ENCODE measurements around the gene FKBP1A.
"Not testable (repeated sequence)": the region's sequence is repeated elsewhere in the genome, so short reads cannot be mapped to it uniquely, and the experiment has no call there.

Gene FKBP1A

DNA sequence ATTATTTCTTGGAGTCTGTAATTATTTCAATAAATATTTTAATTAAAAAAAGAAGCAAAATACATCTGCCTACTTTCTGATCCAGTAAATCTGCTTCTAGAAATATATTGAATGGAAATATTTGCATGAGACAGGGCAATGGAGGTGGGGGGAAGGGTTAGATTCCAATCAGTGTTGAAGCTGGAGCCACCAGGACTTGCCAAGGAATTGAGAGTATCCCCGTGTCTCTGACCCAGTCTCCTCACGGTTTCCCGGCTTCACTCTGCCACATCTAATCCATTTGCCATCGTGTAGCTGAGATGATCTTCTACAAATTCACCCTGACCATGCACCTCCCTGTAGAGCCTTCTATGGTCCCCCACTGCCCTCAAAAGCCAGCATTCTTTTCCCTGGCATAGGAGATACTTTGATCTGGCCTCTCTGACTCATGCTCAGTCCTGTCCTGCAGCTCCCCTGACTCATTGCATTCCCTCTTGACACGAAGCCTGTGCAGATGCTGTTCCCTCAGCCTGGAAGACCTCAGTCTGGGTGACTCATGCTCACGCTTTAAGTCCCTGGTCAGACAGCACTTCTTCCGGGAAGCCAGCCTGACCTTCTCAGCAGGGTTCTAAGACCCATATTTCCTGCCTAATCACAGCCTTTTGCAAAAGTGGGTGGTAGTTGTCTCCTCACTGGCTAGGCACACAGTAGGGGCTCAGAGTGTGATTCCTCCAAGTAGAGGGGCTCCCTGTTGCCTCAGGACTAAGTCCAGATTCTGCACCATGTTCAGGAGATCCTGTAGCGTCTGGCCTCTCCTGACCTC lies 23.0 kb upstream of the FKBP1A start:
- DNase-seq: no peak

DNA sequence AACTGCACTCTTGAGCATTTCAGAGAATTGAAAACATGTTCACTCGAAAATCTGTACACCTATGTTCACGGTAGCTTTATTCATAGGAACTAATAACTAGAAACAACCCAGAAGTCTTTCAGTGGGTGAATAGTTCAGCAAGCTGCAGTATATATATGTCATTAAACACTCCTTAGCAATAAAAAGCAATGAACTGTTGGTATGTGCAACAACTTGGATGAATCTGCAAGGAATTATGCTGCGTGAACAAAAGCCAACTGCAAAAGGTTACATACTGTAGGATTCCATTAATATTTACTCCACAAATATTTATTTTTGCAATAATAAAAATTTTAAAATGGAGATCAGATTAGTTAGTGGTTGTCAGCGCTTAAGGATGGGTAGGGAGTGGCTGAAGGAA lies 22.1 kb upstream of the FKBP1A start:
- no peak for DNase-seq

DNA sequence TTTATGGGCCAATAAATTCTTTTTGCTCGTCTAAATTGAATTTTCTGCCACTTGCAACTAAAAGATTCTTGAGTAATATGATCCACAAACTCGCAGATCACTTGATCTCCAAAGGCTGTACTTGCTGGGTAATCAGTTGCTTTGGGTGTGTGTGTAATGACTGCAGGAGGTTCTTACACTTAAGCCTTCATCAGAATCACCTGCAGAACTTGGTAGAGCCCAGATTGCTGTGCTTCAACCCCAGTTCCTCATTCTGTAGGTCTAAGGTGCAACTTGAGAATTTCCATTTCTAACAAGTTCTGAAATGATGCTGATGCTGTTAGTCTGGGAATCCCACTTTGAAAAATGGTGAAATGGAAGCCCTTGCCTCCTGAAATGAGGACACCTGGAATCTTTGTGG lies 12.9 kb upstream of the FKBP1A start:
- no peak for DNase-seq

DNA sequence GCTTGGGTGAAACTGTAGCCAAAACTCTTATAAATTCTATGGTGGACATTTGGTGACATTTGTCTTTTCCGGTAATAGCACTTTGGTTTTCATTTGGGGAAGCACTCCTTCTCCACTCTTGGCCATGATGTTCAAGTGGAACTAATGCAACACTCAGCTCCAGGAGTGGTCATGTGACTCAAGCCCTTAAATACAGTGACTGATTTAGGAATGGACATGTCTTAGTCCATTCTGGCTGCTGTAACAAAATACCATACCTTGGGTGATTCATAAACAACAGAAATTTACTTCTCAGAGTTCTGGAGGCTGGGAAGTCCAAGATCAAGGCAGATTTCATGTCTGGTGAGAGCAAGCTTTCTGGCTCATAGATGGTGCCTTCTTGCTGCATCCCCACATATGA lies 10.8 kb upstream of the FKBP1A start:
- DNase-seq: no peak

DNA sequence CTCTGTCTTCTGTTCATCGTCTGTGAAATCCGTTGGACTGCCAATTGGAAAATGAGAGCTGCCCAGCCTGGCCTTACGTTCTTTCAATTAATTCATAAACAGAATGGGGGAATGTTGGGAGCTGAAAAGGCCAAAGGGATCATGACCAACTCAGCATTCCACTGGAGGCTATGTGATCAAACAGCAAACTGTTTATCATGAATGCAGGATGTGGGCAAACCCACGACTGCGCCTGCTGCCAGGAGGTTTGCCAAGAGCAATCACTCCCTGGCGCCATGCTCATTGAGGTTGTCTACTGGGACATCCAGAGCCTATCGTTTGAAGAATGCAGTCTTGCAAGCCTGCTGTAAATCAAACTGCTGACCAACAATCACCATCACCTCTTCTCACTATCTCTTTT lies 9.3 kb upstream of the FKBP1A start:
- DNase-seq: no peak

DNA sequence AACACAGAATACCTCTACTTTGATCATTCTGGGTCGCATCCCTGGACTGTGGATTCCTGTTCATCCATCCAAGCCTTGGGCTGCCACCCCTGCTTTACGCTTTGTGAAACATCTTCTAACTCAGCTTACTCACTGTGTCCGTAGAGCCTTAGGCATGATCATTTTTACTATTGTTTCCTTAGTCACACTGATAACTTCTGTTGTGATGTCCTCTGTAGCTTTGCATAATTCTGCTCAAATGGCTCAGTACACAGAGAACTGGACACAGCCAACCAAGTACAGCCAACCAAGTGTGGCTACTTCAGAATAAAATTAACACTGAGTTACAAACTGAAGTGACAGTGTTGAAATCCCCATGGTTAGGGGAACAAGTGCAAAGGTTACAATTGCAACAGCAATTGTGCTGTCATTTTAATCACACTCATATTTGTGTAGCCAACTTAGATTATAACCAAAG lies 8.6 kb upstream of the FKBP1A start:
- DNase-seq: no peak

DNA sequence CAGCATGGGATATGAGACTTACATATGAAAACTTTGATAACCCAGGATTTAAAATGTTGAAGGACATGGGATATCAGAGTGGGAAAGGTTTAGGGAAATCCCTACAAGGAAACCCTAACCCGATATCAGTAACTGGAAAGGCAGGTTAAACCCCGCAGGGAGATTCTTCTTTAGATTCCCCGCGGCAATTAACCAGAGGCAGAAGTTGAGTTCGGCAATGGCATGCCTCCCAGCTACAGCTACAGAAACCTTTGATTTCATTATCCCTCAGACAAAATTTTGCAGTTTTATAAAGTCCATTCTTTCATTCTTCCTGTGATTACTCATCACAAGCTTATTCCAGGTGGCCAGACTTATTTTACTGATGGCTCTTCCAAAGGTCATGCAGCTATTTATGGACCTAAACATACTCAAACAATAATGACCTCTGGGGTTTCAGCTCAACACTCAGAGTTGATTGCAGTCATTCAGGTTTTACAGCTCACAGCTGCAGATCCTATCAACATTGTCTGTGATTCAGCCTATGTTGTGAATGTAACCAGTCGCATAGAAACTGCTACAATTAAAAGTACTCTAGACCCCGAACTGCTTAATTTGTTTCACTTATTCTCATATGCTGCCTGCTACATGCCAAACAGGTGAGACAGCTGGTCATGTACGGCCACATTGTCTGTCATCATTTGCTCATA lies 7.0 kb upstream of the FKBP1A start:
- DNase-seq: not testable (repeated sequence)

DNA sequence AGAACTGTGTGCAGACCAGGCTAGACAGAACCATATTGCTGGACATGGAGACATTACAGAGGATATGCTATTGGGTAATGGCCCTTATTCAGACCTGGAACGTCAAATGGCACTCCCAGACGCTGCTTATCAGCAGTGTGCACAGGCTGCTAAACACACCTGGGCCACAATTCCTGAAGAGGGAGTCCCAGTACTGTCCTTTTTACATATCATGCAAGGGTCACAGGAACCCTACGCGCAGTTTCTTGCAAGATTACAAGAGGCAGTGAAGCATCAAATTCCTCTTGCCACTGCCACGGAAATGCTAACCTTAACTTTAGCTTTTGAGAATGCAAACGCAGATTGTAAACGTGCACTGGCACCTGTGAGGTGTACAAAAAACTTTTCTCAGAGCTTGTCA lies 5.3 kb upstream of the FKBP1A start:
- not testable (repeated sequence) for DNase-seq

DNA sequence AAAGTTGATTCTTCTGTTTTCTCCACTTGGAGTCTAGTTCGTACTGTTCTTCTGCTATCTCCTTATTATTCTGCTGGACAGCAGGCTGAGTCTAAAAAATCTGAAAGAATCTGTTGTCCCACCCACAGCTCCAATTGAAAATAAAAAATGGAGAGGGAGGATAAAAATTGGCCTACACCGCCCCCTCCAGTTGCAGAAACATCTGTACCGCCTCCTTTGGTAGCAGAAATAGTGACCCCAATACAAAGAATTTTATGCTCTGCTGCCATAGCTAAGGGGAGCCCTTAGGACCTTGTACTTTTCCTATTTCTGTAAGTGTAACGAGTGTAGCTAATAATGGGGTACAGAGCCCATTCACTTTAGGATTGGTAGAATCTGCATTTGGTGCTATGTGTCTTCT lies 4.9 kb upstream of the FKBP1A start:
- no peak for DNase-seq

DNA sequence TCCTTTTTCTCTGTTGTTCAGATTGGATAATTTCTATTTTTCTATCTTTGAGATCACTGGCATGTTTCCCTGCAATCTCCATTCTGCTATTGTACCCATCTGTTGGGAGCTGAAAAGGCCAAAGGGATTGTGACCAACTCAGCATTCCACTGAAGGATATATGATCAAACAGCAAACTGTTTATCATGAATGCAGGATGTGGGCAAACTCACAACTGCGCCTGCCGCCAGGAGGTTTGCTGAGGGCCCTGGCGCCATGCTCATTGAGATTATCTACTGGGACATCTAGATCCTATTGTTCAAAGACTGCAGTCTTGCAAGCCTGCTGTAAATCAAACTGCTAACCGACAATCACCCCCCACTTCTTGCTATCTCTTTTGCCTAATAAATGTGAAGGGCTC lies 3.8 kb upstream of the FKBP1A start:
- no peak for DNase-seq

DNA sequence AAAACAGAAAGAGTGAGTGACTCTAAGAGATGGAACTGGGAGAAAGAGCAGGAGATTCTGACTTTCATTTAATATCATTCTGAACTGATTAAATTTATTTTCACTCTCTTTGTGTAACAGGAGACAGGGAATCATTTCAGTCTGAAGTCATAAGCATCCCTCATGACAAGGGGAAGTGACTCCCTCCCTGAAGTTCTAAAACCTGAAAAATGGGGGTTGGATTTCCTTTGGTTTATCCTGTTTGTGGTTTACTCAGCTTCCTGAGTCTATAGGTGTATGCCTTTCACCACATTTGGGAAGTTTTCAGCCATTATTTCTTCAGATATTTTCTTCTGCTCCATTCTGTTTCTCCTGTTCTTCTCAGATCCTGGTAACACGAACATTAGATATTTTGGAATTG lies 3.4 kb upstream of the FKBP1A start:
- no peak for DNase-seq

DNA sequence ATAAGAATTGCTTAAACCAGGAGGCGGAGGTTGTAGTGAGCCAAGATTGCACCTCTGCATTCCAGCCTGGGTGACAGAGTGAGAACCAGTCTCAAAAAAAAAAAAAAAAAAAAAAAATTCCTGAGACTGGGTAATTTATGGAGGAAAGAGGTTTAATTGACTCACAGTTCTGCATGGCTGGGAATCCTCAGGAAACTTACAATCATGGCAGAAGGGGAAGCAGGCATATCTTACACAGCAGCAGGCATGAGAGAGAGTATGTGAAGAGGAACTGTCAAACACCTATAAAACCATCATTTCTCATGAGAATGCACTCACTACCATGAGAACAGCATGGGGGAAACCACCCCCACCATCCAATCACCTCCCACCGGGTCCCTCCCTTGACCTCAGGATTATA lies 1.8 kb upstream of the FKBP1A start:
- DNase-seq: no peak

DNA sequence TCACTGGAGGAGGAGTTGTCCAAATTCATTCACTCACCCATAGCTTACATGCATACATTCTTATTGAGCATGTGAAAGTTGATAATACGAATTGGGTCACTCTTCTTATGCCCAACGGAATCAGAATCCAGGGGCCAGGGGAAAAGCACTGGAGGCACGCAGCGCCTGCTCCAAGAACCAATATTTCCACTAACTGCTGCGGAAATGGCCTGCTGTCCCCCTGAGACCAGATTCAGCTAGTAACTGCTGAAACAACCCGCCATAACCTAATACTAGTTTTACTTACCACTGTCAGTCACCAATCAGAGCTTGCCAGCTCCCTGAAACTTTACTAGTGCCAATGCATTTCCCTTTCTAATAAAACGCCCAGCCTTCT lies 641 bp upstream of the FKBP1A start:
- no peak for DNase-seq

DNA sequence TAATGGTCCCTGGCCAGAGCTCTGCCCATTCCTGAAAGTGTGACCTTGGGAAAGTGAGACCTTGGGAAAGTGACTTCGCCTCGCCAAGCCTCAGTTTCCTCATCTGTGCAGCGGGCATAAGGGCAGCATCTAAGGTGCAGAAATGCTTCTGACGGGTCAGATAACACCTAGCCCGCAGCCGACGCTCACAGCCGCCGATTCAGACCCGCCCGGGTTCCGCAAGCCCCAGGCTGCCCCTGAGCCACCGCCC lies 486 bp downstream of the FKBP1A start:
- no peak for DNase-seq

DNA sequence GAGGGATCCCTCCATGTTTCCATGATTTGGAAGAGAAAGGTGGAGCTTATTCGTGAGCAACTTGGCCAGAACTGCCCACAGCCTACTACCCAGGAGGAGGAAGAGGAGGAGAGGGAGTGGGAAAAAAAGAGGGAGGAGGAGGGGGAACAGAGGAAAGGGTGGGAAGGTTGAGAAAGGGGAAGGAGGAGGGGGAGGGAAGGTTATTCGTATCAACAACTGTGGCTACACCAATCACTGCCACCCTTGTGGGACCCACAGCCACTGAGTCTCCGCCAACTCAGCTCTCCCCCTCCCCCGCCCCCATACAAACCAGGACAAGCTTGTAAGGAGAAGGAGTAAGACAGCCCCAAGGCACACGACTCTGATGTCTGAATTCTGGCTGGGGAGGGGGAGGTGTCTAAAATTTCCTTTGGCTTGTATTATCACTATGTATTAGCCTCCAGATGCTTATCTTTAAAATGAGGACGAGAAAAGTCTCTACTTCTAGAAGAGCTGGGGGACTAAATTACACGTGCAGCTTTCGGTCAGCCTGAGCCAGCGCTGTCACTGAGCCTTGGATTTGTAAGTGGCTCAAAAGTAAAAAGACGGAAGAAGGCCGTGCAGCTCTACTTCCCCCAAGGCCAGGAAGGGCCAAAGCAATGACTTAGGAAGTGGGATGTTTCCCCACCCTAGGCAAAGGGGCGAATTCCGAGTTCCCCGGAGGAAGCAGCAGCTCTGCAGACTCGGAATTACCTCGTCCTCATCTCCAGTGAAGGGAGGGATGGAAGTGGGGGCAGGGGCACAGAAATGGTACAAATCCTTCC lies 1.0 kb downstream of the FKBP1A start:
- no peak for DNase-seq

DNA sequence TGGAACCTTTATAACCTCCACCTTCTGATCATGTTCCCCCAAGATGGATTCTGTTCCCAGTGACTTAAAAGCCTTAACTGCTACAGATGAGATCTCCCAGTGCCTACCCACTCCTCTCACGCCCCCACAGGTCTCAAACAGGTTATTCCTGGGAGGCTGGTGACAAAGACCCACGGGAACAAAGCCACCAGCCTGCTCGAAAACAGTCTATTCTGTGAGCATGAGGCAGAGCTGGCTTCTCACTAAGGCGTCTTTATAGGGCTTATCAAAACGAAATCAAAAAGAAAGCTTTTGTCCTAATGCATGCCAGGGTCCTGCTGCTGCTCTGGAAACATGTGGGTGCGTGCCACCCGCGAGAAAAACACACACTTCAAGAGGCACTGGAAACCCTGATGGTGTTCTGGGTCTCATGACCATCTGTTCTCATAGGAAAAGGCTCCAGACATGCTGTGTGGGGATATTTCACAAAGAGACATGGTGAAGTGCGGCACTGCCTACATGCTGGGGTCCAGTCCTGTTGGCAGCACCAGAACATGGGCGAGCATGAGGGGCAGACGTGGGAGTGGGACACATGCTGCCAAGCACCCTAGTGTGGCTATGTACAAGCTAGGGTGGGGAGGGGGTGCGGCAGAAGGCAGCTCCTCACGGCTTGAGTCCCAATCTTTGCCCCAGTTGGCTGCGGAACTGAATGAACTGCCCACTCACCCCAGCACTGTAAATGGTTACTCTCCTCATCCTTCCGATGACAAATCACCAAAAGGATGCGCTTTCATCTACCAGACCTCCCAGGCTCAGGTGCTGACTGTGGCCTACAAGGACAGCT lies 2.1 kb downstream of the FKBP1A start:
- DNase-seq: no peak

DNA sequence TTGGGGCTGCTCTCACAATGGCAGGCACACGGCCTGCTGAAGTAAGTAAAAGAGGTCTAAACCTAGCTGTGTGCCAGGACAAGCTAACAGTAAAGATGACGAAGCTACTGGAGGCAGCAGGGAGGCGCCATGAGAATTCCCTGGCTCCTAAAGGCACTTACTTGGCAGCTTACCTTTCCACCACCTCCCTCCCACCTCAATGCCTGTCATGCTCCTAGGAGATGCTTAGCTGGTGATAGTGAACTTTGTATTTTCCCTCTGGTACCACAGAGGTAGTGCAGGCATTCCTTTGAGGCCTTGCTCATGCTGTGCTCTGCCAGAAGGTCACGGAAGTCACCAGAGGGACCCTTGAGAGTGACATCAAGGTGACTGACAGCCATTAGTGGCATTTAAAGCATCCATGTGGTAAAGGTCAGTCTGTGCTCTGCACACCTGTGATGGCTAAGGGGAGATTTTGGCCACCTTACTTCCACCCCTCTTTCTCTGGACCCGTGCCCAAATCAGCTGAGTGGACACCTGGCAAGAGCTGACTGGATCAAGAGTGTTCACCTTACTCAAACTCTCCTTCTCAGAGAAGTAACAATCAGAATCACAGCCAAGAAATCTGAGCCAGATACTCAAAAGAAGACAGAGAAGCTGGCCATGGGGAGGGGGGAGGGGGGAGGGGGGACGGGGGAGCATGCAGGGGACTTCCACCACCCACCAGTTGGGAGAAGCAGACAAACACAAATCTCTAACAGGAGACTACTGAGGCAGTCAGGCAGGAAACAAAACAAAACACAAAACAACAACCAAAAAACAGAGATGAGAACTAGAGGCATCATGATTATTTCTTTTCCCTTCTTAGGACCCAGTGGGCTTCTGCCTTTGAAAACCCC lies 2.9 kb downstream of the FKBP1A start:
- no peak for DNase-seq

DNA sequence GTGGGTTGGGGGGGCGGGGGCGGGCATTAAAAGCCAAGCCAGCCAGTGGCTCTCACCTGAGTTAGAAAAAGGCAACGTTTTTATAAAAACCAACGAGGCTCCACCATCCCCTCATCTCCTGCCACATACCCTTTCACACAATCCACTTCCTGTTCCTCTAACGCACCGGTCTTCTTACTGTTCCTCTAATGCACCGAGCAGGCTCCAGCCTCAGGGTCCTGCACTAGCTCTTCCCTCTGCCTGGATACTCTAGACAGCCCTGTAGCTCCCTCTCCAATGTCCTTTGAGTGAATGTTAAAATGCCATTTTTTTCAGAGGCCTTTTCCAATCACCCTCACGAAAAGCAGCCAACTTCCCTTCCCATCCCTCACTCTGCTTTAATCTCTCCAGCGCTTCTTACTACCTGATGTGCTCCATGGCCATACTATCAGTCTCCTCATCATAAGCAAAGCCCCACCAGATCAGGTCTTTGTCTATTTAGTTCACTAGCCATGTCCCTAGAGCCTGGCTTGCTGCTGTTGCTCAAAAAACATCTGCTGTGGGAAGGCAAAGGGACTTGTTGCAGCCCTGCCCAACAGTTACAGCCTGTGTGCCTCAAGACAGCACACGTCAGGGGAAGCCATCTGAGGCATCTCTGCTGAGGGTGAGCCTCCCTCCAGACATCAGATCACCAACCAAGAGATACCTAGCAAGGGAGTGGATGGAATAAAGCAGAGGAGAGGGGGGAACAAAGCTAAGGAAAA lies 3.9 kb downstream of the FKBP1A start:
- no peak for DNase-seq

DNA sequence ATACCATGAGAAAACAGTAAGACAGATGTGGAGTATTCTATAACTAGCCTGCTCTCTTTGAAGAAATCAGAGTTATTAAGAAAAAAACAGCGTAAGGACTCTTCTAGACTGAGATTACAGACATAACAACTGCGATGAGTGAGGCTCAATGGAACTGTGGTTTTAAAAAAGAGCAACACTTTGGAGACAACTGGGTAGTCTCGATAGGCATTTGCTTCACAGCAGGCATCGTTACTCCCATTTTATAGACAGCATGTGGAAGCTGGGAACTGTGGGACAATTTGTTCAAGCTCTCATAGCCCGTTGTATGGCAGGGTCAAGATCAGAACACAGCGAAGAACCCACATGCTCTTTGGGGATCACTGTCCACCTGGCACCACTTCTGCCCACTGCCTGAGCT lies 4.6 kb downstream of the FKBP1A start:
- no peak for DNase-seq

DNA sequence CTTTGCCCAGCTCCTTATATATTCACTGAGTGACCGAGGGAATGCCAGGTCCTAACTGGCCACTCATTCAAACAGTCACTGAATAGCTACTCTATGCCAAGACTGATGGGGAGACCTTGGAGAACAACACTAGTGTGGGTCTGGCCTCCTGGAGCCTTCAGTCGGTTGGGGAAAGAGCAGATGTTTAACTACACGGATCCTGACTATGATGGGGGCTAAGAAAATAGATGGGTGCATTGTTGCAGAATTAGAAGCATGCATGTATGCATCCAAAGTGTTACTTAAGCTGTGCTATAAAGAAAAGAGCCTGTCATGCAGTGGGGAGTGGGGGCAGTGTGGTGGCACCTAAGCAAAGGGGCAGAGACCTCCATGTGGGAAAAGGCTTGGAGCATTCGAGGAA lies 6.5 kb downstream of the FKBP1A start:
- DNase-seq: no peak

DNA sequence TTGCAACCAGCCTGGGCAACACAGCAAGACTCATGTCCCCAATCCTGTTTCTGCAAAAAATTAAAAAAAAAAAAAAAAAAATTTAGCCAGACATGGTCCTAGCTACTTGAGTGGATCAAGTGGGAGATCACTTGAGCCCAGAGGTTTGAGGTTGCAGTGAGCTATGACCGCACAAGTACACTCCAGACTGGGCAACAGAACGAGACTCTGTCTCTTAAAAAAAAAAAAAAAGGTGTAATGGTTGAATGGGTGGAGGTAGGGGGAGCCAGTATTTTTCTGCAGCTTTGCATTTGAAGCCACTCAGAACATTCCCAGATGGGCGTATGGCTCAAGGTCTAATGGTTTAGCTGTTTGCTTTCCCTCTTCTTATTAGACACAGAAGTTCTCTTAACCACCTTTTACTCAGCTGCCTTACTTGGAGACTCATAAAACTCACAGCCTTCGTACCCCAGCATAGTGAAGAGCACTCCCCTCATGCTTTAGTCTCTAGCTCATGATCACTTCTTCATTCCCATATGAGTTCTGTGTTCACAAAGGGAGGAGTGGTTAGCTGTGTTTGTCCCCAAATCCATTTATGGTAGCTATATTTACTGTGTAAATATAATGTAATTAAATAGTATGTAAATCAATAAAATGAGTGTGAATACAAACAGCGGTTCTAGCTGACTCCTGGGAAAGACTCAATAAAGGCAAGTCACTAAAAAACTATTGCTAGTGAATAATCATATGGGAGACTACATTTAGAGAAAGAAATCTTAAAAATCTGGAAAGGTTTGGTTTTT lies 9.0 kb downstream of the FKBP1A start:
- no peak for DNase-seq

Measured in NCI-H446 (cell line).